ENCODE data around the gene FAM149B1.
"Not testable (repeated sequence)": the region's sequence is repeated elsewhere in the genome, so short reads cannot be mapped to it uniquely, and the experiment has no call there.

The FAM149B1 gene

GRCh38 chr10:73252445-73253224, 84.7 kb downstream of the FAM149B1 start, which contains the start of gene MRPS16:
MRPS16 (minus strand) TSS chr10:73252644; CDS start chr10:73252482, 162 bp downstream.
- peak within 1 kb of the TSS; percentile 99 for H3K4me3 ChIP-seq (ENCODE audit: low read length)
- DNase-seq (ENCODE audit: low read depth), result peak; percentile 97
- TF ChIP-seq, protein P1, sequence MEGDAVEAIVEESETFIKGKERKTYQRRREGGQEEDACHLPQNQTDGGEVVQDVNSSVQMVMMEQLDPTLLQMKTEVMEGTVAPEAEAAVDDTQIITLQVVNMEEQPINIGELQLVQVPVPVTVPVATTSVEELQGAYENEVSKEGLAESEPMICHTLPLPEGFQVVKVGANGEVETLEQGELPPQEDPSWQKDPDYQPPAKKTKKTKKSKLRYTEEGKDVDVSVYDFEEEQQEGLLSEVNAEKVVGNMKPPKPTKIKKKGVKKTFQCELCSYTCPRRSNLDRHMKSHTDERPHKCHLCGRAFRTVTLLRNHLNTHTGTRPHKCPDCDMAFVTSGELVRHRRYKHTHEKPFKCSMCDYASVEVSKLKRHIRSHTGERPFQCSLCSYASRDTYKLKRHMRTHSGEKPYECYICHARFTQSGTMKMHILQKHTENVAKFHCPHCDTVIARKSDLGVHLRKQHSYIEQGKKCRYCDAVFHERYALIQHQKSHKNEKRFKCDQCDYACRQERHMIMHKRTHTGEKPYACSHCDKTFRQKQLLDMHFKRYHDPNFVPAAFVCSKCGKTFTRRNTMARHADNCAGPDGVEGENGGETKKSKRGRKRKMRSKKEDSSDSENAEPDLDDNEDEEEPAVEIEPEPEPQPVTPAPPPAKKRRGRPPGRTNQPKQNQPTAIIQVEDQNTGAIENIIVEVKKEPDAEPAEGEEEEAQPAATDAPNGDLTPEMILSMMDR (conservative IDR thresholded peaks at IDR 0.05; ENCODE audit: low read length), result no peak

DNA sequence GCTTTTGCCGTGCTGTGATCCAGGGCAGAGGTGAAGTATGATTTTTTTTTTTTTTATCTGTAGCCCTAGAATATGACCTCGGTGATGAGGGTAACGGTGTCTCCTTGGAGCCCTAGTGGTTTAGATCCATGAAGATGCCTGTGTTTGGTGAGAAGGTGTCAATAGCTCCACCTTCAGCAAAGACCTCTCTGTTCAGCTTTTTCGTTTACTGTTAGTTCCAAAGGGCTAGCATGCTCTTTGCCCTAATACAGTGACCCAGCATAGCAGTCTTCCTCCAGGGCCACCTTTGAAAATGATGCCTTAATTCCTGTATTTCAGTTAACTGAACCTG, 85.3 kb downstream of the FAM149B1 start:
- TF ChIP-seq, protein P1 (conservative IDR thresholded peaks at IDR 0.05; ENCODE audit: low read length), result no peak; the same call in 1 of the 2 replicates
- peak overlapping the region; percentile 99 for H3K4me3 ChIP-seq (ENCODE audit: low read length)
- DNase-seq (ENCODE audit: low read depth), result no peak

DNA sequence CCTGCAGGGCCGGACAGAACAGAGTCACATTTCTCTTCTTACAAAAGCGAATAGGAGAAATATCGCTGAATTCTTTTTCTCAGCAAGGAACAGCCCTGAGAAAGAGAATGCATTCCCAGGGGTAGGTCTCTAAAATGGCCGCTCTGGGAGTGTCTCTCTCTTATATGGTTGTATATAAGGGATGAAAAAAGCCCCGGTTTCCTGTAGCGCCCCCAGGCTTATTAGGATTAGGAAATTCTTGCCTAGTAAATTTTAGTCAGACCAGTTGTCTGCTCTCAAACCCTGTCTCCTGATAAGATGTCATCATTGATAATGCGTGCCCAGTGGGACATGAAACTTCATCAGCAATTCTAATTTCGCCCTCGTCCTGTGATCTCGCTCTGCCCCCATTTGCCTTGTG, 90.7 kb downstream of the FAM149B1 start:
- H3K4me3 ChIP-seq (ENCODE audit: low read length); DNase-seq (ENCODE audit: low read depth): not testable (repeated sequence)

DNA sequence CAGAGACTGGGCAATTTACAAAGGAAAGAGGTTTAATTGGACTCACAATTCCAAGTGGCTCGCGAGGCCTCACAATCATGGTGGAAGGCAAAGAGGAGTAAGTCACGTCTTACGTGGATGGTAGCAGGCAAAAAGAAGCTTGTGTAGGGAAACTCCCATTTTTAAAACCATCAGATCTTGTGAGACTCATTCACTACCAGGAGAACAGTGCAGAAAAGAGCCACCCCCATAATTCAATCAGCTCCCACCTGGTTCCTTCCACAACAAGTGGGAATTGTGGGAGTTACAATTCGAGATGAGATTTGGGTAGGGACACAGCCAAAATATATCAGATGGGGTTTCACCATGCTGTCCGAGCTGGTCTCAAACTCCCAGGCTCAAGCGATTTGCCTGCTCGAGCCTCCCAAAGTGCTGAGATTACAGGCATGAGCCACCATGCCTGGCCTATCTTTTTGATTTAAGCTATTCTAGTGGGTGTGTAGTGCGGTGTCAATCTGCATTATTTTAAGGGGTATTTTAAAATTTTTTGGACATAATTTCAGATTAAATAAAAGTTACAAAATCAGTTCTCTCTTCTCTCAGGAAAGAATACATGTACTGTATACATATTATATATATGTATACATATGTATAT, 93.6 kb downstream of the FAM149B1 start:
- no peak for DNase-seq (ENCODE audit: low read depth)
- TF ChIP-seq, protein P1 (conservative IDR thresholded peaks at IDR 0.05; ENCODE audit: low read length), result no peak
- no peak overlapping the region for H3K4me3 ChIP-seq (ENCODE audit: low read length)

GRCh38 chr10:73262105-73262730, 94.3 kb downstream of the FAM149B1 start:
- peak; percentile 89 for DNase-seq (ENCODE audit: low read depth)
- TF ChIP-seq, protein P1 (conservative IDR thresholded peaks at IDR 0.05; ENCODE audit: low read length), result no peak
- H3K4me3 ChIP-seq (ENCODE audit: low read length), result no peak overlapping the region

GRCh38 chr10:73262880-73263555, 95.1 kb downstream of the FAM149B1 start:
- no peak for DNase-seq (ENCODE audit: low read depth)
- TF ChIP-seq, protein P1 (conservative IDR thresholded peaks at IDR 0.05; ENCODE audit: low read length), result no peak
- H3K4me3 ChIP-seq (ENCODE audit: low read length), result no peak overlapping the region

DNA sequence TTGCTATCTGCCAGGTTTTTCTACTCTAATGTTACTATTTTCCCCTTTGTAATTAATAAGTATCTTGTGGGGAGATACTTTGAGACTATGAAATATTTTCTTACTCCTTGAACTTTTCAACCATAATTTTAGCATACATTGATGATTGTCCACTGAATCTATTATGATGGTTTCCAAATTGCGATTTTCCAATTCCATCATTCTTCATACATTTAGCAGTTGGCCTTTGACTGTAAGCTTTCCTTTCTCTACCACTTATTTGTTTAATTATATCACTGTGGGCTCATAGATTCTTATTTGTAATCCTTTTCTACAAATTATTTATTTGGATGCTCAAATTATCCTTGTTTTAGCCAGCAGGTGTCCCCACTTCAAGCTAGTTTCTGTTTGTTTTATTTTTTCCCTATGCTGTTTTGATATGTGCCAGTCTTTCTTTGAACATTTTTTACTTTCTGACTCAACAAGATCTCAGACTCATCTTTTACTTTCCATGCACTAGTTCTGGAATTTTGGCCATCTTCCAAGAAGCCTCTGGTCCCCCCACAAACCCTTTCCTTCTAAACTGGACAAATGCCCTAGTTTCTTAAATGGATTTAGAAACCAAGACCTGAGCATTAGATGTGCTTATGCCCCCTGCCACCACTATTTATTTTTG, 95.9 kb downstream of the FAM149B1 start:
- no peak overlapping the region for H3K4me3 ChIP-seq (ENCODE audit: low read length)
- TF ChIP-seq, protein P1 (conservative IDR thresholded peaks at IDR 0.05; ENCODE audit: low read length), result peak; percentile 64
- DNase-seq (ENCODE audit: low read depth), result peak; percentile 34
